DND-41 (cell line): ENCODE data around the gene TSPAN12.

ENCODE experiments used
- CTCF ChIP-seq: IDR thresholded peaks from 2 replicates; pipeline ENCODE4 v1.5.1; 2012; ENCODE audit warnings: borderline replicate concordance, low read length, moderate library complexity, mild to moderate bottlenecking; ENCODE audit not compliant: poor library complexity, severe bottlenecking; ENCODE audit errors: extremely low read depth
- EZH2 ChIP-seq: IDR thresholded peaks from 3 replicates; pipeline ENCODE4 v1.6.1; 2012; ENCODE audit warnings: borderline replicate concordance, low read depth, mild to moderate bottlenecking, moderate library complexity, low read length, inconsistent platforms; ENCODE audit not compliant: severe bottlenecking

DNA sequence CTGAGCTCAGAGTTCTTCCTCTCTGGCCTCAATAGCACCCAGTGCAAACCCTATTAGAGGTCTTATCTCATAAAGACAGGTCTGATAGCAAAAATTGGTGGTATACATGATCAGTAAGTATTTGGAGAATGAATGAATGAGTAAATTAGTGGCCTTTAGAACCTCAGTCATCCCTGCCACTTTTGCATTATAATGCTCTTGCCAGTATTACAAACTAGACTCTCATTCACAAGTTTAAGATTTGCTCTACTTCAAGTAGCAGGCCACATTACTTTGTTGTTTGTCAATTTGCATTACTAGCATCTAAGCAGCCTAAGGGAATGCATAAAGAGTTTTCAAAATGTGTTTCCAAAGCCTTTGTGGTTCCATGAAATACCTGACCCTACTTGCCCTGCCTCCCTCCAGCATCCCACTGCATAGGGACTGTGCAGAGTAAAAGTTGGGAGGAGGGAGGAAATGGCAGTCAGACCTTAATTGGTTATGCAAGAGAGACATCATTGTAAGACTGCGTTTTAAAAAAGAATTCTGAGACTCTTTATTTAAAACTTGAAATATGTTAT lies 21.3 kb downstream of the TSPAN12 start:
- TF ChIP-seq CTCF (no peak), EZH2 (no peak)
